ENCODE data around the gene UIMC1.
"Not testable (repeated sequence)": the region's sequence is repeated elsewhere in the genome, so short reads cannot be mapped to it uniquely, and the experiment has no call there.

Gene UIMC1

DNA sequence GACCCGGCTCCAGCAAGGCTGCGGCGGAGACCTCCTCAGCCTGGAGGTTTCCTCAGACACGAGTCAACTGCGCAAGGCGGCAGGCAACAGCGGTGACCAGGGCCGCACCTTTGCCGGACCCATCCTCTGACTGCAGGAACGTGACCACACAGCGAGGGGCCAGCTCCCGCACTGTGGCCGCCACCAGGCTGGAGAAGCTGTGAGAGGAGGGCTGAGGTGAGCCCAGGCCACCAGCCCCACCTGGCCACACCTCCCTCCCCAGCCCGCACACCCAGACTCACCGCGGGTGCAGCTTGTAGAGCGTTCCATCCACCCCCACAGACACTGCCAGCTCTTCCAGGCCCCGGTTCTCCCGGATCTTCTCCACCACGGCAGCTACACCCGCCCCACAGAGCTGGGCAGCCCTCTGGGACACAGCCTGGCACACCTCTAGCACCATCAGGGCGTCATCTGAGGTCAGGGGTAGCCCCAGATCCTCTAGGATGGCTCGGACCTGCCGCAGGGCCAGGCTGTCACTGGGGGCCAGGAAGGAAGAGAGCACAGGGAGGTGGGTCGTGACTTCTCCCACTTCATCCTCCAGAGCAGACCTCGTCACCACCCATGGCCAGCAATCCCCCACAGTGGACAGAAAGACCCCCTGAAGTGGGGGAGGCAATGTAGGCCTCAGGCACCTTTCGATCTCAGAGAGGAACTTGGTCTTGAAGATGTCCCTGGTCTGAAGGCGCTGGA, 125.4 kb downstream of the UIMC1 start:
- DNase-seq = no peak

DNA sequence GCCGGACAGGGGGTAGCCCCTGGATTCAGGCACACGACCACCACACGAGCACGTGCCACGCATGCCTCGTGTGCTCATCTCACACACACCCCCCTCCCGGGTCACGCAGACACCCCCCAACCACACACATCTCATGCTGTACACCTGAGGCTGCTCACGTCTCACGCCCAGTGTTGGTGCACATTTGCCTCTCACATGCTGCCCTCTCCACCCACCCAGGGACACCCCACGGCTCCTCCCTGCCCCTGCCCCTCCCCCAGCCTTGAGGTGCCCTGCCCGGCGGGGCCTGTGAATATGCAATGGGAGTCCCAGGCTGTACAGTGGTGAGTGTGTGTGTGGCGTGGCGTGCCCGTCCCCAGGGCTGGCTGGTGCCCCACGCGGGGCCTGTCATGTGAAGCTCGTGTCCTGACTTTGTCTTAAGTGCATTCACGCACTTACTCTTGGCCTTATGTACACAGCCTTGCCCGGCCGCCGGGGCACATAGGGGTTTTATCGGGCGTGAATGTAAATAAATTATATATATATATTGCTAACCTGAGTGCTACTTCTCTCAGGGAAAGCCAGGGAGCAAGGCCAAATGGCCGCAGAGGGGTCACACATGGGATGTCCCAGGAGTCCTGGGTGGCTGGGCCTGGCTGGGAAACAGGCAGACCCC, 126.1 kb downstream of the UIMC1 start:
- DNase-seq = no peak

- DNase-seq = no peak
Measured at GRCh38 chr5:176879663-176880361, 126.8 kb downstream of the UIMC1 start.

DNA sequence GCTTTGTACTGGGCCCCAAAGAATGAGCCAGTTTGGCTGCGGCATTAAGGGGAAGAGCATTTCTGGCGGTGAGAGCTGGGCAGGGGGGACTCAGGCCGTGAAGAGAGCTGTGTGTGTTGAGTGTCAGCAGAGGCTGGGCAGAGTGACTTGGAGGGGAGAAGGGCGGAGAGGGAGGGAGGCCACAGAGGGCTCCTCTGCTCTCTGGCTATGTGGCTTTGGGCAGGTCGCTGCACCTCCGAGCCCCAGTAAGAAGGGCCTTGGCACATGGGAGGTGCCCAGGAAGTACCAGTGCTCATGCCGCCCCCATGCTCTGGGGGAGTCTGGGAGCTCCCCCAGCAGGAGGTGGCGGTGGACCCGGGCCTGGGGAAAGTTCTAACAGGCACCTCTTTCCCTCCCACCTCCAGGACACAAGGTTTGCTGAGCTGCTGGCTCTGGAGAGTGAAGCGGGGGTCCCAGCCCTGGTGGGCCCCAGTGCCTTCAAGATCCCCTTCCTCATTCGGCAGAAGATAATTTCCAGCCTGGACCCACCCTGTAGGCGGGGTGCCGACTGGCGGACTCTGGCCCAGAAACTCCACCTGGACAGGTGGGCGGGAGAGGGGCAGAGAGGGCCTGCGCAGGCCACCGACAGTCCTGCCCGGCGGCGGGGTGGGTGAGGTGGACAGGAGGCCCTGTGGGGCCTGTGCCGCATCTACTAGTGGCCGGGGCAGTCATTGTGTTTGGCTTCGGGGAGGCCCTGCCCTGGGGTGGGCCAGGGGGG, 127.5 kb downstream of the UIMC1 start:
- no peak for DNase-seq

GRCh38 chr5:176878463-176878862, 128.1 kb downstream of the UIMC1 start:
- DNase-seq = no peak

GRCh38 chr5:176877793-176878331, 128.7 kb downstream of the UIMC1 start:
- DNase-seq = no peak

DNA sequence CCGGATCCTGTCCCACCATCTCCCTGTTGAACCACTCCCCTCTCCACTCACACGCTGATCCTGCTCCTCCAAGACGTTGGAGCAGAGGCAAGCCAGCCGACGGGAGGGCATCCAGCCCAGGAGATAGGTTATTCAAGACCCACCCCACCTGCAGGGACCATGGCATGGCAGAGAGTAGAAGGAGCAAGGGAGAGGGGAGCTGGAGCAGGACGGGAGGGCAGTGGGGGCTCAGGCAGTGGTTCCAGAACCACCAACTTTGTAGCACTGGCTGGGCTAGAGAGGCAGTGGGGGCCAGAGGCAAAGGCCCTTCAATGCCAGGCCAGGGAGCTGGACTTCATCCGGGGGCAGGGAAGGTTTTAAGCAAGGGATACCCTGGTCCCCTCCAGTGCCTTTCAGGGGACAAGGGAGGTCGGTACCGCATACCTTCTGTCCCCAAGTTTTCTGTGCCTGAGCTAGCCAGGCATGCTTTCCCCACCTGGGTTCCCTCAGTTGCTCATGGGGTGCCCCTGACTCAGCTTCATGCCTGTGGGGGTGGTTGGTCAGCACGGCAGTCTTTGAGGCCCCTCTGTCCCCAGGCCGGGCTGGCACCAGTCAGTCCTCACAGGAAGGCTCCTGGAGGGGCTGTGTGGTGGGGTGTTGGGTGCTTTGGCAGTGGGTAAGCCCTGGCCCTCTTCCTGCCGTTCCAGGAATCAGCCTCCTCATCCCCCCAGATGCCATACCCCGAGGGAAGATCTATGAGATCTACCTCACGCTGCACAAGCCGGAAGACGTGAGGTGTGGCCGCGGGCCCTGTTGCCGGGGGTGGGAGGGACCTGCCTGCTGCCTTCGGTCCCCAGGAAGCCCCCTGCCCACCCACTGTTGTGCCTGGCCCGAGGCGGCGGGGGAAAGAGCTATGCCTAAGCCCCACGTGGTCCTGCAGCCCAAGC, 129.8 kb downstream of the UIMC1 start:
- DNase-seq = no peak

- DNase-seq = peak; percentile 15
Measured at GRCh38 chr5:176875783-176876505, 130.6 kb downstream of the UIMC1 start.

- no peak for DNase-seq
Measured at GRCh38 chr5:176875014-176875550, 131.5 kb downstream of the UIMC1 start.

GRCh38 chr5:176874198-176874780, 132.3 kb downstream of the UIMC1 start:
- no peak for DNase-seq

GRCh38 chr5:176873541-176874172, 132.9 kb downstream of the UIMC1 start:
- DNase-seq = no peak

GRCh38 chr5:176873011-176873410, 133.6 kb downstream of the UIMC1 start:
- DNase-seq = not testable (repeated sequence)

- DNase-seq = not testable (repeated sequence)
Measured at GRCh38 chr5:176872586-176872985, 134.0 kb downstream of the UIMC1 start.

GRCh38 chr5:176870644-176871043, 135.9 kb downstream of the UIMC1 start:
- not testable (repeated sequence) for DNase-seq

- DNase-seq = no peak
Measured at GRCh38 chr5:176870110-176870591, 136.4 kb downstream of the UIMC1 start.

DNA sequence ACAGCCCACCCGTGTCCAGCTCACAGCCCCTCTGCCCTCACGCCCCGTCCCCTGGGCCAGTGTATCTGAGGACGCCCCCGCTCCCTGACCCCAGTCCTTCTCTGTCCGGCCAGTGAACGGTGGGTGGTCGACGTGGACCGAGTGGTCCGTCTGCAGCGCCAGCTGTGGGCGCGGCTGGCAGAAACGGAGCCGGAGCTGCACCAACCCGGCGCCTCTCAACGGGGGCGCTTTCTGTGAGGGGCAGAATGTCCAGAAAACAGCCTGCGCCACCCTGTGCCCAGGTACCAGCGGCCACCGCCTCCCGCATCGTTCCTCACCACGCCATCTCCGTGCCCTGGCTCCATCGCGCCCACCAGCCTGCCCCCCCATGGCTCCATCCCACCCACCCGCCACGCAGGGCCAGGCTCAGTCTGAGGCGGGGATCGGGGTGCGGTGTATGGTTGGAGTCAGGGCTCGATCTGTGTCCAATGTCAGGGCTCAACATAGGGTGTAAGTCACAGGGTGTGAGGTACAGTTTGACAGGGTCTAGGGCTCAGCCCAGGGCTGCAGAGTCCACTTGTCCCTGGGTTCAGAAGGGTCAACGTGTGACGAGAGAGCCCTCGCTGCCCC, 137.0 kb downstream of the UIMC1 start:
- no peak for DNase-seq

DNA sequence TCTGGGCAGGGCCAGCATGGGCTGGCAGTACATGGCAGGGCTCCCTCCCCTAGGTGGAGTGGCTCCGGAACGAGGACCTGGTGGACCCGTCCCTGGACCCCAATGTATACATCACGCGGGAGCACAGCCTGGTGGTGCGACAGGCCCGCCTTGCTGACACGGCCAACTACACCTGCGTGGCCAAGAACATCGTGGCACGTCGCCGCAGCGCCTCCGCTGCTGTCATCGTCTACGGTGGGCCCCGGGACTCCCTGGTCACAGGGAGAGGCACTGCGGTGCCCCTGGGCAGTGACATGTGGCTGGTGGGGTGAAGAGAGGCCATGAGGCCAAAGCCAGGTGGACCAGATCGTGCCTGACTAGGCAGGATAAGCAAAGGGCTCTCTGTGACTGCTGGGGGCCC, 137.8 kb downstream of the UIMC1 start:
- DNase-seq = no peak

GRCh38 chr5:176868126-176868525, 138.5 kb downstream of the UIMC1 start:
- no peak for DNase-seq

DNA sequence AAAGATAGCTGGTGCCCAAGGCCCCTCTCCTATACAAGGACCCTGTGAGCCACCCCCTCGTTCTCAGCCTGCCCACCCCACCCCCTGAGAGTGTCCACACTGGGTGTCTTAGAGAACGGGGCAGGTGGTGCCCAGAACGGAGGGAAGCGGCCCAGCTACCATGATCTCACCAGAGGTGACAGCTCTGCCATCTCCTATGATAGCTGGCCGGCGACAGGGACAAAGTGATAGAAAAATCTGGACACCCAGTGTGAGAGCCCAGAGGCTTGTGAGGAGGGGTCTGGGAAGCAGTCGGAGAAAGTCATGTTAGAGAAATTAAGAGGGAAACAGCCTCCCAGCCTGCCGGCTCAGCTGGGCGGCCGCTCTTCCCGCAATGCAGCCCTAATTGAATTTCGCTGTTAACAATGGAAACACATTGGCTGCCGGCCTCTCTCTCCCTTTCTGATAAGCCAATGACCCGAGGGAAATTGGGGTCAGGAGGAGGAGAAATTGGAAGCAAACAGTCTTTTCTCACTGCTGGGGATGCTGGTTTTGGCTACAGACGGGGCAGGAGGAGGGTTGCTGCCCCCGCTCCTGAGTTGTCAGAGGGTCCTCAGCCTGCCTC, 139.8 kb downstream of the UIMC1 start:
- DNase-seq = no peak

Data from stimulated activated CD4-positive, alpha-beta T cell treated with anti-CD3 and anti-CD28 coated beads, Interleukin-15, amount 100 ng/mL, for 24 hours (primary cell).